NCI-H128 (cell line): Measurements from ENCODE around the gene YTHDF1.

Experiments
- DNase-seq: peaks from one replicate; lab custom pipeline; 2025; ENCODE audit not compliant: unreplicated experiment; lab: John Stamatoyannopoulos, UW

The YTHDF1 gene

DNA sequence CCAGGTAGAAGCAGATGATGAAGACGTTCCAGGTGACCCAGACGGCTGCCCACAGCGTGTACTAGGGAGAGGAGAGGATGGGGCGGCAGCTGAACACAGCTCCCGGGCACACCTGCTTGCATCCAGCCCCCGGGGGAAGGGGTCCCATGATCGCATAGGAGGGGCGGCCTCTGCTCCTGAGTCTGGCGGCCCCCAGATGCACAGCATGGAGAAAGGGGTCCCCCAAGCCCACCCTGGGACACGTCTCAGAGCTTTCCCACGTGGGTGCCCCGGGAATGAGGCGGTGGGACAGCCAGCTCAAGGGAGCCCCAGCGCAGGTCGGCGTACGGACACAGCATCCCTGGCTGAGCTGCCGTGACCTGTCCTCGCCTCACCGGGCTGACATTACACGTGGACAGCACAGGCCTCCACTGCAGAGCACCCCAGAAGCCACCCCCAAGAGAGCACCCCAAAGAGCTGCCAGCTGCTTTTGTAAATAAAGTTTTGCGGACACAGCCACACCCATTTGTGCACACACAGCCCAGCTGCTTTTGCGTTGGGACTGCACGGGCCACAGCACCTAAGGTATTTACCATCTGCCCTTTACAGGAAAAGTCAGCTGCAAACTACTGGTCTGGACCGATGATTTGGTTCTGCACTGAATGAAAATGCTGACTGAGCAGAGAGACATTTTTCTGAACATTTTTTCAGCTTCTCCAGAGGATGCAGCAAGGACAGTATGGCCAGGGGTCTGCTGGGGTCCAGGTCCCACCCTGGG lies 33.1 kb upstream of the YTHDF1 start:
- no peak for DNase-seq

DNA sequence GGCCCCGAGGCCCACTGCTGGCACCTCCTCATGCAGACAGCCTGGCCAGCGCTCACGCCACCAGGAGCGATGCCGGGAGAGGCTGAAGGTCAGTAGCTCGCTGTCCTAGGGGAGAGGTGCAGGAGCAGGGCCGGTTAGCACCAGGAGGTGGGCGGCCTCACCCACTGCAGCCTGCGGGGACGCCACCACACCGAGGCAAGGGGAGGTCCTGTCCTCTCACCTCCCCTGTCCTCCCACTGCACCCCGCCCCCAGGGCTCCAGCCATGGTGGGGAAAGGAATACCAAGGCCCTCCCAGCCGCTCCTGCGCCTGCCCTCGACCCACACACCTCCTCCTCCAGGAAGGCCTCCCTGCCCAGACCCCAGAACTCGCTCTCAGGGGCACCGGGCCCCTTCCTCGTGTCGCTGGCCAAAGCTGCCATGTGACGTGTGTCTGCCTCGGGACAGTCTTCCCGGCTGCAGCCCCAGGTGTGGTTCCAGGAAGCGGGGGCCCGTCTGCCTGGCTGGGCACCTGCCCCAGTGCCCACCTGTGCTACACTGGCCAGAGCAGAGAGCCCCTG lies 31.8 kb upstream of the YTHDF1 start:
- DNase-seq: no peak

DNA sequence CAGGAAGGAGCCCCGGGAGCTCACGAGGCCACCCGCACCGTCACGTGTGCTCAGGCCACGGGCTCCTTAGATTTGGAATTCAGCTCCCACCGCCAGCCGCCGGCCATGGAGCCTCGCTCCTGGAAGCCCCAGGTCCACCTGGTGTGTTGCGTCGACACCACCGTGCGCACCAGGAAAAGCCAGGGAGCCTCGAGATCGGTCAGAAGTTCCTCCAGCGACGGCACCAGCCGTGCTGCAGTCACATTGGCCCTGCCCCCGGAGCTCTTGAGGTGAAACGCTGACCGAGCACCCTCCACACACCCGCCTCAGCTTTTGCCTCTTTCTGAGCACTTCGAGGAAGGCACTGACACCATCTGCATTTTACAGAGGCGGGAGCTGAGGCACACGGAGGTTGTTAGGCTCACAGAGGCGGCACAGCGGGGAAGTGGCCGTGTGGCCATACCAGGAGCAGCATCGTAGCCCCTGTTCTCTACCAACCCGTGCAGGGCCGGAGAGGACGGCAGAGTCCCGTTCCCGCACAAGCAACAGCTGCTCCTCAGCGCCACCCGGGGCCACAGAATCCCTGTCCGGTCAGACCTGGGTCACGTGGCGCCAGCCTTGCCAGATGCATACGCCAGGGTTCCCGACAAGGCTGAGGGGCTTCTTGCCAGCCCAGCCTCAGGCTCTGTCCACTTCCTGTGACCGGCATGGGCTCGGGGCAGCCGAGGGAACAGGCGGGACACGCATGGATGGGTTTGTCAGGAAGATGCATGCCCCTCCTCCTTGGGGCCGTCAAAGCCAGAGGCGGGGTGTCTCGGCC lies 30.8 kb upstream of the YTHDF1 start:
- DNase-seq: no peak

DNA sequence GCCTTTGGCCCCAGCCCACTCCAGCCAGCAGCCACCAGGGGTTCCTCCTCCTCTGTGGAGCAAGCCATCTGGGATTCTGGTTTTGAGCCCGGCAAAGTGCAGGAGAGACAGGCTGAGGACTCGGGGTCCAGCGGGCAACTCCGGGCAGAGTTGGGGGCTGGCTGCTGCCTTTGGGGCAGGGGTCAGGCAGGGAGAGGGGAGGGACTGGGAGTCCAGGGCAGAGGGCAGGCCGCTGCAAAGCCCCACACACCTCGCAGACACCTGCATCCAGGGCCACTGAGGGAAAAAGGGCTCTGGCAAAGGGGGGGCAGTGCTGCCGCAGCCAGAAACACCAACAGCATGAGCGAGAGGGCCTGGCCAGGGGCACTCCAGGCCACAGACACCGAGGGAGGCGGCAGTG lies 28.5 kb upstream of the YTHDF1 start:
- no peak for DNase-seq

DNA sequence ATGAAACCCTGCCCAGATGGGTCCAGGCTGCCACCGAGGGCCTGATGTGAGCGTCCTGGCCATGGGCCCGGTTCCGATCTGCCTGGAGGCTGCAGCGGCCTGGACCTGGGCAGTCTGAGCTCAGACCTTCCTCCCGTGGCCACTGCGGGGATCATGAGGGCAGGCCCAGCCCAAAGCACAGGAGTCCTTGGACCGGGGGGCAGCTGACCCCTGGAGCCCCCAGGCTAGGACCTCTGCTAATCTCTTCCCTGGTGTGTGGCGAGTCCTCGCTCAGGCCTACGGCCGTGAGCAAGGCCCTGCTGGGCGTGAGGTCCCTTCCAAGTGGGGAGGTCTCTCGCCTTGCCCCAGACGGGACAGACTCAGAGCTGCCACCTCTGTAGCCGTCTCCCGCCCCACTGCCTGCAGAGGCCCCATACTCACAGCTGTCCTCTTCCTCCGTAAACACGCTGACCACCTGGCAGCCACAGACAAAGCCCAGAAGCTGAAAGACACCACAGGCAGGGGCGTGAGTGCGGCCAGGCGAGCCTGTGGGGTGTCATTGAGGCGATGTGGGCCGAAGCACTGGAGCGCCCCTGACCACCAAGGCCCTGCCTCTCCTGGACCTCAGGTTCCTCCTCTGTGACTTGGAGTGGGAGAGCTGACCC lies 27.8 kb upstream of the YTHDF1 start:
- DNase-seq: no peak

DNA sequence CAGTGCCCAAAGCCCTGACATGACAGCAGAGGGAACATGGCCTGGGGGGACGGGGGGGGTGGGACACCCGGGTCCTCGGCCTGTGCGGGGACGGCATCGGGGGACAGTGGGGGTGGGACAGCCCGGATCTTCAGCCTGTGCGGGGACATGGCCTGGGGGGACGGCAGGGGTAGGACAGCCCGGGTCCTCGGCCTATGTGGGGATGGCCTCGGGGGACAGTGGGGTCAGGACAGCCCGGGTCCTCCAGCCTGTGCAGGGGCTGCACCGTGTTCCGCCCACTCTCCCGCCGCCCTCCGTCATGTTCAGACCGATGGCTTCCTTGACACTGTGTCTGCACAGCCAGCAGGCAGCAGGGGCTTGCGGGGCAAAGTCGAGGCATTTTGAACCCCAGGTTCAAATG lies 26.8 kb upstream of the YTHDF1 start:
- DNase-seq: no peak

DNA sequence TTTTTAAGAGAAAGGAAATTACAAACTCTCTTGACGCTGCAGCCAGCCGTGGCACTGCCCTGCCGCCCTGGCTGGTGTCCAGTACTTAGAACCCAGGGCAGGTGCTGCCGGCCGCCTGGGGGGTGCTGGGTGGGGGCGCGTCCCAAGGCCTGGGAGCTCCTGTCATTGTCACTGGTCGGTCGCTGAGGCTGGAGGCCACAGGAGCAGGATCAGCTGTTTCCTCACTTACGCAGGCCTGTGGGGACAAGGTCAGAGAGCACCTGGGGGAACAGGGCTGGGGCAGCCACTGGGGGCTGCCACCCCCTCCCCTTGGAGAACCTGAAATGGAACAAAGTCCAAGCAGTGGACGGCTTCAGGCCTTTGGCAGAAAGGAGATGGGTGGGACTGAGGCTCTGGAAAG lies 25.3 kb upstream of the YTHDF1 start:
- DNase-seq: no peak

DNA sequence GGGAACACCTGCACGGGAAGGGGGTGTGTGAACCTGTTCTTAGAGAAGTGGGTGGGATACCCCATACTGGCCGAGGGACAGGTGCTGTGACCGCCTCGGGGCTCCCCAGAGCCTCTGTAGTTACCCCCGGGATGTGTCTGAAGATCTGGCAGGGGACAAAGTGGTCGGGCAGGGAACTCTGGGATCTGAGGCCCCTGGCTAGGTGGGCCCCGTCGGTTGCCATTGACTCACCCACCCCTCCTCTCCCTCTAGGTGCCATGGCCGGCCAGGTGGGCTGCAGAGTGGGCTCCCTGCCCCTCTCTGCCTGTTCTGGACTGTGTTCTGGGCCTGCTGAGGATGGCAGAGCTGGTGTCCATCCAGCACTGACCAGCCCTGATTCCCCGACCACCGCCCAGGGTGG lies 24.1 kb upstream of the YTHDF1 start:
- DNase-seq: no peak

DNA sequence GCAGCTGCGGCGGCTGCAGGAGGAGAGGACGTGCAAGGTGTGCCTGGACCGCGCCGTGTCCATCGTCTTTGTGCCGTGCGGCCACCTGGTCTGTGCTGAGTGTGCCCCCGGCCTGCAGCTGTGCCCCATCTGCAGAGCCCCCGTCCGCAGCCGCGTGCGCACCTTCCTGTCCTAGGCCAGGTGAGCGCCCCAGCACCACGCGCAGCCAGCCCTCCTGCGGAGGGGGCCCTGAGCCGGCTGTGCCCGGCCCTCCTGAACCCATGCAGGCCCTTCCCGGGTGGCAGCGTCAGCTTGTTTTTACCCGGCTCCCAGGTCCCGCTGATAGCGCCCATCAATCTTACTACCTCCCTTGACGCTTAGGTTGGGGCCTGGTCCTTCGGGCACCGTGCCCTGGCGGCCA lies 23.5 kb upstream of the YTHDF1 start:
- no peak for DNase-seq

DNA sequence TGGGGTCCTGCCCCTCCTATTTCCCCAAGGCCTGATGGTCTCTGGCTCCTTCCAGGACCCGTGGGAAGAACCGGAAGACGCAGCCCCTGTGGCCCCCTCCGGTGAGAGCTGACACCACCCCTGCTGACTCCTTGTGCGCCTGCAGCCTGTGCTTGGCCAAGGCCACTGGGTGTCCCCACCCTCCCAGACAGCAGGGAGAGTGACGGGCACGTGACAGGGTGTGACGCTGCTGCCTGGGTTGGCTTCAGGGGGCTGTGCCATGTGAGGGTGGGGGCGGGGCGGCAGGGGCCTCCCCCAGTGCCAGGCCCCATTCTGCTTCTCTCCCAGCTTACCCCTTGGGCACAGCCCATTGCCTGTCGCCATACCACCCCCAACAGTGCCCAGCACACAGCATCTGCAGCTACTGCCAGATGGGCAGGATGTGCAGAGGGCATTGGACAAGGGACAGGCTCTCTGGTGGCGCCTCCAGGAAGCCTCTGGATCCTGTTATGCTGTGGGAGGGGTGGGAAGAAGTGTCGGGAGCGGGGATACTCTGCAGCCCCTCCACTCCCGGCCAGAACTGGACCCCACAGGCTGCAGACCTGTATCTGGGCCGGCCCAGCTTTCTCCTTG lies 22.7 kb upstream of the YTHDF1 start:
- no peak for DNase-seq

DNA sequence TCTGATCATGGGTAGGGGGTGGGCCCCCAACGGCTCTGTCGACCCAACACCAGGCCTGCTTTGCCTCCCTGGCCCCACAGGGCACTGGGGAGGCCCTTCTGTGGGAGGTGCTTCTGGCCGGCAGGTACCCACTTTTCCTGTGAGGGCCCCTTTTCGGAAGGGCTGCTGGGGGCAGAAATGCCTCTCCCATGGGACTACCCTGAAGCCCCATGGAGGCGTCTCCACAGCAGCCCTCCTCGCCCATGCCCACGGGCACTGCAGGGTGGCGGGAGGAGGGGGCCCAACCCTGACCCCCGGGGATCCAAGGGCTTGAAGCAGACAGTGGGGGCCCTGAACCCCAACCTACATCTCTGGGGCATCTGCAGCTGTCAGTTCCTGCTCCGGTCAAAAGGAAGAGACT lies 22.1 kb upstream of the YTHDF1 start:
- DNase-seq: no peak

DNA sequence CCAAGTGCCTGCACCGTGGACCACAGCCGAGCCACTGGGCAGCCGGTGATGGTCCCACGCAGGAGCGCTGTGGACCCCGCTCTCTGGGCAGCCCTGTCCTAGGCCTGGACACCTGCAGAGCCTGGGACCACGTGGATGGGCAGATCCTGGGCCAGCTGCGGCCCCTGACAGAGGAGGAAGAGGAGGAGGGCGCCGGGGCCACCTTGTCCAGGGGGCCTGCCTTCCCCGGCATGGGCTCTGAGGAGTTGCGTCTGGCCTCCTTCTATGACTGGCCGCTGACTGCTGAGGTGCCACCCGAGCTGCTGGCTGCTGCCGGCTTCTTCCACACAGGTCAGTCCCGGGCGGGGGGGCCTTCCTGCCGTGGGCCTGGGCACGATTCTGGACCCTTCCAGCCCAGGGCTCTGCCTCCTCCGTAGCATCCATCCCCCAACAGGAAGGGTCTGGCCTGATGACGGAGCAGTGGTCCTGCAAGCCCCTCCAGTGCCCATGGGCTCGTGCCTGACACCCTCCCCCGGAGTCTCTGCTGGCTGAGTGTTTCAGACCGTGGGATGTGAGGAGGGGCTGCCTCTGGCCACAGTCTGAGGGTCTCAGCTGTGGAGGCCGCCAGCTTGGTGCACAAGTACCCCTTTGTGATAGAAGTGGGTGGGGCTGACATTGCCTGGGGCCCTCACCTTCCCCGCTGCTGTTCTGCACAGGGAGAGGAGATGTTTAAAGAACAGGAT lies 20.3 kb upstream of the YTHDF1 start:
- DNase-seq: no peak

DNA sequence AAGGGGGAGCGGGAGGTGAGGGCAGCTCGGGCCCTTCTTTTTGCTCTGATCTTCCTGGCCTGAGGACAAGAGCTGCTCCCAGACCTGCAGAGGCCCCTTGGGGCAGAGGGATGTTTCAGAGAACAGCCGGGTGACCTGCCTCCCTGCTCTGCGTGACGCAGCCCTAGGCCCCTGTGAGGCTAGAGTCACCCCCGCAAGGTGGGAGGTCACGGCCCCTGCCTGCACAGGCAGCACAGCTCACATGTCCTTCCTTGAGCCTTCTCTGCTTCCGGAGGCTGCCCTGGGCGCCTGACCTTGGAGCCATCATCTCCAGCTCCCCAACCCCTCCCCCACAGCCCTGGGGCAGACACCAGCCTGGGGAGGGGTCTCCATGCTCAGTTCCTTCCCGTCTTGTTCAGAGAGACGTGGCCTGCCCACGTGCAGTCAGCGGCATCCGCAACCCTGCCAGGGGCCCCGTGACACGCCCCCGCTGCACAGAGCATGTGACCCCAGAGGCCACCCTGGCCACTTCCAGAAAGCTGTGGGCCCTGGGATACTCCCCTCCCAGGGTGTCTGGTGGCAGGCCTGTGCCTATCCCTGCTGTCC lies 19.6 kb upstream of the YTHDF1 start, which contains the start of gene BIRC7:
BIRC7 (plus strand) TSS at position 507 of the 585 bp plus-strand sequence. CDS start 192 bp downstream, outside the sequence.
- DNase-seq: no peak

DNA sequence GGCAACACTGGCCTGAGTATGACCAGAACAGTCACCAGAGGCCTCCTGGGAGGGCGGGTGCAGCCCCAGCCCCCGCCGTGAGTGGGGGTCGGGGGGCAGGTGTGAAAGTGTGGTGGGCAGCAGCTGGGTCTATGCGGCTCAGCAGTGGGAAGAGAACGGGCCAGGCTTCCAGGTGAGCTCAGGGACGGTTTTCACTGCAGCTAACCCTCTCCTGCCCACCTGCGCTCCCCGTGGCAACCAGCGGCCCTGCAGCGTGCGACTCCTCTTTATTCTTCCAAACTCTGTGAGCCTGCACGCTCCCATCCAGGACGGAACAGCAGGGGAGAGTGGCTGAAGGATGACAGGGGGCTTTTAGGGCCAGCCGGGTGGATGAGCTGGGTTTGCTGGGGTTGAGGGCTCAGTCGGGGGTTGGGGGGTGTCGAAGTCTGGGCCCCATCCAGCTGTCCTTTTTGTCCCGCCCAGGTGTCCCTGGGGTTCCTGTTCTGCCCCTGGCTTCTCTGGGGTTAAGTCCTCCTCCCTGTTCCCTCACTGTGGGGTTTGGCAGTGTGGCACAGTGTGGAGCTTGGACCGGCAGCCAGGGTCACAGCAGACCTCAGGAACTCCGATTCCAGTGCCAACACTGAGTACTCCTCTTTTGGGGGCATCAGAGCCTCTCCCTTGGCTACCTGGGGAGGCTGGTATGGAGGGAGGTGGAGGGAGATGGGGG lies 18.9 kb upstream of the YTHDF1 start:
- DNase-seq: no peak

DNA sequence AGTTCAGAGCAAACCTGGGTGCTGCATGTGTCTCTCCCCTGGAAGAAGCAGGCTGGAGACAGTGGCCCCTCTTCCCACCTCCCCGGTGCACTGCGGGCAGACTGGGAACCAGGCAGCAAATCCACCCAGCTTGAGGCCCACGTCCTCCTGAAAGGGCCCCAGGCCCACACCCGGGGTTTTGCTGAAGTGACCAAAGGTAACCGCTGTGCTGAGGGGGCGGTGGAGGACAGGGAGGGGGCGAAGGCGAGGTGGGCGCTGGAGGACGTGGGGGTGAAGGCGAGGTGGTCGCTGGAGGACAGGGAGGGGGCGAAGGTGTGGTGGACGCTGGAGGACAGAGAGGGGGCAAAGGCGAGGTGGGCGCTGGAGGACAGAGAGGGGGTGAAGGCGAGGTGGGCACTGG lies 18.0 kb upstream of the YTHDF1 start:
- DNase-seq: no peak

DNA sequence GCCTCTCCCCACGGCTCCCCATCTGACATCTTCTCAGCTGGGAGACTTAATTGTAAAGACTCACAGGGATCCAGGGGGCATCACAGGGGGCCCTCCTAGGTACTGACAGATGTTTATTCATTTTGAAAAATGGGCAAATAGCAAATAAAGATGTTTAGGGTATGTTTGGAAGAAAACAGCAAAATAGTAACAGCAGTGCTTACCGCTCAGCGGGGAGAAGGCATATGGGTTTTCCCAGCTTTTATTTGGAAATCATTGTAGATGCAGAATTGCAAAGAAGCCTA lies 17.1 kb upstream of the YTHDF1 start:
- DNase-seq: no peak

DNA sequence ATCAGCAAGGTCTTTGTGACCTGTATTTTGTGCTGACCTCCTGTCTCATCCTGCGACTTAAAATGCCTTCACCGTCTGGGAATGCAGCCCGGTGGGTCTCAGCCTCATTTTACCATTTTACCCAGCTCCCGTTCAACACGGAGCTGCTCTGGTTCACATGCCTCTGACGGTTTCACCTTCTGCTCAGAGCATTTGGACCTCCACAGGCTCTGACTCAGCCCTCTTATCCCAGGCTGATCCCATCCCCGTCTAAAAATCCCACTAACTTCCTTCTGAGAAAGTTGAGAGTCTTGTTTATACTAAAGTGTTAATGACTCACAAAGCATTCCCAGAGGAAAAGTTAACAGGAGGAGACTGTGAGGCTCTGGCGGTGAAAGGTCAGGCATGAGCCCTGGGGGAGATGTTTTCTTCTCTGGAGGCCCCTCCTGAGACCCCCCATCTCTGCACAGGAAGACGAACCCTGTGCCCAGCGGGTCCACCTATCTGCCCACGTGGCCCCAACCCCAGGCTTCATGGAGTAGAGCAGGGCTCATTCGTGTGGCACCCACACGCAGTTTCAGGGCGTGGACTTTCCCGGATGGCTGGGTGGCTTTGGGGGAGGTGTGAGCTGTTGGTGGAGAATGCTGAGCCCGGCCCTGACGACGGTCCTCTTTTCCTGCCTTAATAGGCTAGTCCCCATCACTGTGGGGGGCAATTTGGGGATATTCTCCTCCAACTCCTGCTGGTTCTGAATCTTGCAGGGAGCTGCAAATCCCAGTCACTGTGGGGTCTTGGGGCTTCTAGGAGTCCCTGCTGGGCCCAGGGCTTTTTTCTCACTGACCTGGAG lies 16.5 kb upstream of the YTHDF1 start:
- DNase-seq: no peak

DNA sequence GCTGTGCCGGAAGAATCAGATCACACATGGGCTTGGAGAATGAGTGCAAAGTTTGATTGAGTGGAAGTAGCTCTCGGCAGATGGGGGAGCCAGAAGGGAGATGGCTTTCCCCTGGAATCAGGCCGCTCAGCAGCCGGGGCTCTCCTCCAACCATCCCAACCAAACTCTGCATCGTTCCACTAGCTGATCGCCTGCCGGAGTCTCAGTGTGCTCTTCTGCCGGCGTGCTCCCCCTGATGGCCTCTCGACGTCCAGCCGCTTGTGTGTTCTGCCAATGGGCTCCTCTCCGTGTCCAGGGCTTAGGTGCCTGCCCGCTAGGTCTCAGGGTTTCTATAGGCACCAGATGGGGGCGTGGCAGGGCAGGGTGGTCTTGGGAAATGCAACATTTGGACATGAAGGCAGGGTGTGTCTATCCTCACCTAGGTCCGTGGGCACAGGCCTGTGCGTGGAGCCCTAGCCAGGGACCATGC lies 14.9 kb upstream of the YTHDF1 start:
- DNase-seq: no peak

DNA sequence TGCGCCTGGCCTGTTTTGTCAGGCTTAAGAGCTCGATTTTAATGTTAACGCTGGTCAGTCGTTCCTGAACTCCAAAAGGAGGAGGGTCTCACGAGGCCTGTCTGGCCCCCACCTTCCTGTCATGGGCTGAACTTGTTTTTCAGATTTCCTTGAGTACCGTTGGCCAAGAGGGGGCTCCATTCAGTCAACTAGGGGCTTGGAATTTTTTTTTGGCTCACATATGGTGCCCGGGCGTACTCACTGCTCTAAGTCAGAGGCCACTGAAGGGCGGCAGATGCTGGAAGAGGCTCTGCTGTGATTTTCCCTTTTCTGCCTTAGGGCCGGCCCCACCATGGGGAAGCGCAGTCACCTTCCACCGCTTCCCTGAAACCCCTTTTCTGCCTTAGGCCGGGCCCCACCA lies 12.9 kb upstream of the YTHDF1 start:
- DNase-seq: no peak
